ENCODE measurements around the gene RIPPLY2. TPM values are rescaled to one million over a fixed set of nuclear protein-coding genes. Genes with fewer than 3 reads are reported as not detected.

The RIPPLY2 gene
- total and polyA plus RNA-seq, 9 of the 15 experiments (the other 6 are each of a cell fraction or from before 2014, with no cell fraction given): not detected

DNA sequence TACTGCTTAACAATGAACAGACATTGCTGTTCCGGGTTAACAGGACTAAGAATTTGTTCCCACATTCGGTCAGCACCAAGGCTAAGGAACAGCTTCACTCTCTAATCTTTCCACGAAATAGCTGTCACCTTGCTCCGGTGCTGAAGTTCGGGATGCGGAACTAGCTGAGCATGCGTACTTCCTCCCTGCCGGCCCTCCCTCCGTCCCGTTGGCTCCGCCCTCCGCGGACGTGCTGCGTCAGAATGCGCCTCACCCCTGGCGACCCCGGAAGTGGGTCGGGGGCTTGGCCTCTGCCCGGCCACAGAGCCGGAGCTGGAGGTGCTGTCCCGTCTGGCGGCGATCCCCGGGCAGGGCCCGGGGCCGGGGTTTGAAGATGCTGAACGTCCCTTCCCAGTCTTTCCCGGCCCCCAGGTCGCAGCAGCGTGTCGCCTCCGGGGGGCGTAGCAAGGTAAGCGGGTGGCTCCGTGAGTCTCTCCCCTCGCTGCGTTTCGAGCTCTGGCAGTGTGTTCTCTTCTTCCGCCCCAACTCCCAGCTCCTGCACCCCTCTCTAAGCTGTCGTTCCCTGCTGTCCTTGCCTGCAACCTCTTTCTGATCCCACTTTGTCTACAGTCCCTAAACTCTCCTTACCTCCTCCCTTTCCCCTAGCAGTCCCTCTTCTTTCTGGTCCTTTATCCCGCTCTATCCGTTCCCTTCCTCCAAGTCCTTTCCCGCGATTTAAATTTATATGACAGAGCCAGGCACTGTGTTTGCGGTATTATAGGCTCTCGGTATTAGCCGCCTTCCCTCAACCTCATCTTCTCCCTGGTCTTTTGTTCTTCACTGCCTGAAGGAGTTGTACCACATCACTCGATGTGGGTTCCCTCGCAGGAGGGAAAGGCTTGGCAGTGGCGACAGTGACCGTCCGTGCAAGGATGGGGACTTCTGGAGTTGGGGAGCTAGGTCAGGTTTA is 6.5 kb downstream of the RIPPLY2 start, which contains the start of gene CYB5R4 (continued):
- TF ChIP-seq, protein P1, sequence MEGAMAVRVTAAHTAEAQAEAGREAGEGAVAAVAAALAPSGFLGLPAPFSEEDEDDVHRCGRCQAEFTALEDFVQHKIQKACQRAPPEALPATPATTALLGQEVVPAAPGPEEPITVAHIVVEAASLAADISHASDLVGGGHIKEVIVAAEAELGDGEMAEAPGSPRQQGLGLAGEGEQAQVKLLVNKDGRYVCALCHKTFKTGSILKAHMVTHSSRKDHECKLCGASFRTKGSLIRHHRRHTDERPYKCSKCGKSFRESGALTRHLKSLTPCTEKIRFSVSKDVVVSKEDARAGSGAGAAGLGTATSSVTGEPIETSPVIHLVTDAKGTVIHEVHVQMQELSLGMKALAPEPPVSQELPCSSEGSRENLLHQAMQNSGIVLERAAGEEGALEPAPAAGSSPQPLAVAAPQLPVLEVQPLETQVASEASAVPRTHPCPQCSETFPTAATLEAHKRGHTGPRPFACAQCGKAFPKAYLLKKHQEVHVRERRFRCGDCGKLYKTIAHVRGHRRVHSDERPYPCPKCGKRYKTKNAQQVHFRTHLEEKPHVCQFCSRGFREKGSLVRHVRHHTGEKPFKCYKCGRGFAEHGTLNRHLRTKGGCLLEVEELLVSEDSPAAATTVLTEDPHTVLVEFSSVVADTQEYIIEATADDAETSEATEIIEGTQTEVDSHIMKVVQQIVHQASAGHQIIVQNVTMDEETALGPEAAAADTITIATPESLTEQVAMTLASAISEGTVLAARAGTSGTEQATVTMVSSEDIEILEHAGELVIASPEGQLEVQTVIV (CRISPR knock-in tag; IDR thresholded peaks at IDR 0.05; ENCODE audit: borderline replicate concordance): no peak
- peak; percentile 92 for TF ChIP-seq NR2C2 (CRISPR knock-in tag; IDR thresholded peaks at IDR 0.05)
- peak; percentile 98 for TF ChIP-seq NR2C2 (tag; IDR thresholded peaks at IDR 0.05)
- no peak for TF ChIP-seq ZNF347 (CRISPR knock-in tag; IDR thresholded peaks at IDR 0.05; ENCODE audit: low read depth)
- peak; percentile 97 for TF ChIP-seq ZNF224 (CRISPR knock-in tag; IDR thresholded peaks at IDR 0.05)
- peak; percentile 74; the same call in 1 of the 2 replicates for TF ChIP-seq ZNF41 (CRISPR knock-in tag; conservative IDR thresholded peaks at IDR 0.05)
- TF ChIP-seq DDX20 (tag; IDR thresholded peaks at IDR 0.05; ENCODE audit: low read depth): peak; percentile 76; the same call in 1 of the 2 replicates
- peak; percentile 99 for TF ChIP-seq ZNF584 (CRISPR knock-in tag; IDR thresholded peaks at IDR 0.05; ENCODE audit: low read depth)
- TF ChIP-seq, protein P2, sequence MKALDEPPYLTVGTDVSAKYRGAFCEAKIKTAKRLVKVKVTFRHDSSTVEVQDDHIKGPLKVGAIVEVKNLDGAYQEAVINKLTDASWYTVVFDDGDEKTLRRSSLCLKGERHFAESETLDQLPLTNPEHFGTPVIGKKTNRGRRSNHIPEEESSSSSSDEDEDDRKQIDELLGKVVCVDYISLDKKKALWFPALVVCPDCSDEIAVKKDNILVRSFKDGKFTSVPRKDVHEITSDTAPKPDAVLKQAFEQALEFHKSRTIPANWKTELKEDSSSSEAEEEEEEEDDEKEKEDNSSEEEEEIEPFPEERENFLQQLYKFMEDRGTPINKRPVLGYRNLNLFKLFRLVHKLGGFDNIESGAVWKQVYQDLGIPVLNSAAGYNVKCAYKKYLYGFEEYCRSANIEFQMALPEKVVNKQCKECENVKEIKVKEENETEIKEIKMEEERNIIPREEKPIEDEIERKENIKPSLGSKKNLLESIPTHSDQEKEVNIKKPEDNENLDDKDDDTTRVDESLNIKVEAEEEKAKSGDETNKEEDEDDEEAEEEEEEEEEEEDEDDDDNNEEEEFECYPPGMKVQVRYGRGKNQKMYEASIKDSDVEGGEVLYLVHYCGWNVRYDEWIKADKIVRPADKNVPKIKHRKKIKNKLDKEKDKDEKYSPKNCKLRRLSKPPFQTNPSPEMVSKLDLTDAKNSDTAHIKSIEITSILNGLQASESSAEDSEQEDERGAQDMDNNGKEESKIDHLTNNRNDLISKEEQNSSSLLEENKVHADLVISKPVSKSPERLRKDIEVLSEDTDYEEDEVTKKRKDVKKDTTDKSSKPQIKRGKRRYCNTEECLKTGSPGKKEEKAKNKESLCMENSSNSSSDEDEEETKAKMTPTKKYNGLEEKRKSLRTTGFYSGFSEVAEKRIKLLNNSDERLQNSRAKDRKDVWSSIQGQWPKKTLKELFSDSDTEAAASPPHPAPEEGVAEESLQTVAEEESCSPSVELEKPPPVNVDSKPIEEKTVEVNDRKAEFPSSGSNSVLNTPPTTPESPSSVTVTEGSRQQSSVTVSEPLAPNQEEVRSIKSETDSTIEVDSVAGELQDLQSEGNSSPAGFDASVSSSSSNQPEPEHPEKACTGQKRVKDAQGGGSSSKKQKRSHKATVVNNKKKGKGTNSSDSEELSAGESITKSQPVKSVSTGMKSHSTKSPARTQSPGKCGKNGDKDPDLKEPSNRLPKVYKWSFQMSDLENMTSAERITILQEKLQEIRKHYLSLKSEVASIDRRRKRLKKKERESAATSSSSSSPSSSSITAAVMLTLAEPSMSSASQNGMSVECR (CRISPR knock-in tag; IDR thresholded peaks at IDR 0.05): peak; percentile 100
- peak; percentile 98 for TF ChIP-seq HDAC2 (IDR thresholded peaks at IDR 0.05)
- no peak for TF ChIP-seq RBM34 (IDR thresholded peaks at IDR 0.05; ENCODE audit: borderline replicate concordance, insufficient read depth, low read length)
- TF ChIP-seq ZNF583 (CRISPR knock-in tag; IDR thresholded peaks at IDR 0.05): peak; percentile 73; the same call in 1 of the 2 replicates
- TF ChIP-seq BRCA1 (IDR thresholded peaks at IDR 0.05): no peak
- TF ChIP-seq BRCA1 (CRISPR knock-in tag; IDR thresholded peaks at IDR 0.05): no peak
- TF ChIP-seq, protein P3, sequence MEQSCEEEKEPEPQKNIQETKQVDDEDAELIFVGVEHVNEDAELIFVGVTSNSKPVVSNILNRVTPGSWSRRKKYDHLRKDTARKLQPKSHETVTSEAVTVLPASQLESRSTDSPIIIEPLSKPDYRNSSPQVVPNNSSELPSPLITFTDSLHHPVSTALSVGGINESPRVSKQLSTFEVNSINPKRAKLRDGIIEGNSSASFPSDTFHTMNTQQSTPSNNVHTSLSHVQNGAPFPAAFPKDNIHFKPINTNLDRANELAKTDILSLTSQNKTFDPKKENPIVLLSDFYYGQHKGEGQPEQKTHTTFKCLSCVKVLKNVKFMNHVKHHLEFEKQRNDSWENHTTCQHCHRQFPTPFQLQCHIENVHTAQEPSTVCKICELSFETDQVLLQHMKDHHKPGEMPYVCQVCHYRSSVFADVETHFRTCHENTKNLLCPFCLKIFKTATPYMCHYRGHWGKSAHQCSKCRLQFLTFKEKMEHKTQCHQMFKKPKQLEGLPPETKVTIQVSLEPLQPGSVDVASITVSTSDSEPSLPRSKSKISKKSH (CRISPR knock-in tag; IDR thresholded peaks at IDR 0.05): no peak
- TF ChIP-seq, protein P4, sequence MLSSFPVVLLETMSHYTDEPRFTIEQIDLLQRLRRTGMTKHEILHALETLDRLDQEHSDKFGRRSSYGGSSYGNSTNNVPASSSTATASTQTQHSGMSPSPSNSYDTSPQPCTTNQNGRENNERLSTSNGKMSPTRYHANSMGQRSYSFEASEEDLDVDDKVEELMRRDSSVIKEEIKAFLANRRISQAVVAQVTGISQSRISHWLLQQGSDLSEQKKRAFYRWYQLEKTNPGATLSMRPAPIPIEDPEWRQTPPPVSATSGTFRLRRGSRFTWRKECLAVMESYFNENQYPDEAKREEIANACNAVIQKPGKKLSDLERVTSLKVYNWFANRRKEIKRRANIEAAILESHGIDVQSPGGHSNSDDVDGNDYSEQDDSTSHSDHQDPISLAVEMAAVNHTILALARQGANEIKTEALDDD (IDR thresholded peaks at IDR 0.05): no peak
- no peak for TF ChIP-seq RNF2 (IDR thresholded peaks at IDR 0.05)
- TF ChIP-seq PPARD (CRISPR knock-in tag; IDR thresholded peaks at IDR 0.05): no peak
- peak; percentile 81 for TF ChIP-seq ARHGAP35 (IDR thresholded peaks at IDR 0.05; ENCODE audit: partially characterized antibody)
